HFF-Myc (cell line): ENCODE measurements around the gene TBX5.

Experiments used
- DNase-seq: peaks from one replicate; pipeline ENCODE4 v3.0.0-alpha.2; 2011; ENCODE audit warnings: low read depth; ENCODE audit errors: extremely low read depth
- H3K4me3 ChIP-seq: replicated peaks from 2 replicates; pipeline ENCODE4 v1.5.1; 2011; ENCODE audit warnings: low read depth, mild to moderate bottlenecking, control low read depth, low read length
- CTCF ChIP-seq: IDR thresholded peaks from 2 replicates; pipeline ENCODE4 v1.5.1; 2012; ENCODE audit warnings: mild to moderate bottlenecking, low read depth, low read length, control low read depth; ENCODE audit errors: missing control alignments

TBX5 gene

GRCh38 chr12:114314974-114315720 lies 90.8 kb downstream of the TBX5 start:
- DNase-seq, result no peak
- no peak for TF ChIP-seq CTCF
- H3K4me3 ChIP-seq, result no peak overlapping the region

GRCh38 chr12:114314403-114314802 lies 91.5 kb downstream of the TBX5 start:
- TF ChIP-seq CTCF, result no peak
- DNase-seq, result no peak
- H3K4me3 ChIP-seq, result no peak overlapping the region

- no peak overlapping the region for H3K4me3 ChIP-seq
- no peak for DNase-seq
- TF ChIP-seq CTCF, result no peak
Observed at GRCh38 chr12:114313910-114314309, 92.0 kb downstream of the TBX5 start.

- no peak for TF ChIP-seq CTCF
Observed at GRCh38 chr12:114311974-114312373, 94.0 kb downstream of the TBX5 start.

GRCh38 chr12:114306646-114307045 lies 99.3 kb downstream of the TBX5 start:
- DNase-seq, result peak; percentile 29
- no peak overlapping the region for H3K4me3 ChIP-seq
- no peak for TF ChIP-seq CTCF

More at GRCh38 chr12:114311974-114312373, 94.0 kb downstream of the TBX5 start:
- no peak overlapping the region for H3K4me3 ChIP-seq
- DNase-seq, result no peak

- no peak for TF ChIP-seq CTCF
- no peak for DNase-seq
- no peak overlapping the region for H3K4me3 ChIP-seq
Observed at GRCh38 chr12:114305446-114305845, 100.5 kb downstream of the TBX5 start.
